RPMI7951 (cell line): ENCODE results near the gene NAV2. TPM values are rescaled to one million over a fixed set of nuclear protein-coding genes. Genes with fewer than 3 reads are reported as not detected.

Experiments used
- DNase-seq: peaks from one replicate; pipeline ENCODE4 v3.0.0-alpha.2; 2012; ENCODE audit warnings: low read depth
- total RNA-seq: library from RNA; depleted of rRNA; stranded (reverse); fragments of >200 nt; shearing (Covaris generic); gene quantifications from 2 replicates; pipeline ENCODE4 v1.2.3, GENCODE V29; 2014

NAV2 gene
- total RNA-seq, 1 experiment from 2014 or later: 7.1 TPM

DNA sequence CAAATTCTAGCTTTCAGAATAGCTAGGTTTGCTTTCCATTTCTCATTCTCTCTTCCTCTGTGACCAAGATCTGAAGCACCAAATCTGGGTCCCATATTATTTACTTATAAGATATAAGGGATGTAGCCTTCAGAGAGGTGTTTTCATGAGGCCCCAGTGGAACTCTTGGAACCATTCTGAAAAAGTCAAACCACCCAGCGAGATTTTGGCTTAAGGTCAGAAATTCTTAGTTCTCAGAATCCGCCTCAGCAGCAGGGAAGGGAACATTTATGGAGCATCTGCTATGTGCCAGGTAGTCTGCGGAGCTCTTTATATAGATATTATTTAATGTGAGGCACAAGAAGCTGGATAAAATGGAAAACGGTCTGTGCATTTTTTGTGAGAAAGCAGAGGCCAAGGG, 6.3 kb downstream of the NAV2 start:
- no peak for DNase-seq

DNA sequence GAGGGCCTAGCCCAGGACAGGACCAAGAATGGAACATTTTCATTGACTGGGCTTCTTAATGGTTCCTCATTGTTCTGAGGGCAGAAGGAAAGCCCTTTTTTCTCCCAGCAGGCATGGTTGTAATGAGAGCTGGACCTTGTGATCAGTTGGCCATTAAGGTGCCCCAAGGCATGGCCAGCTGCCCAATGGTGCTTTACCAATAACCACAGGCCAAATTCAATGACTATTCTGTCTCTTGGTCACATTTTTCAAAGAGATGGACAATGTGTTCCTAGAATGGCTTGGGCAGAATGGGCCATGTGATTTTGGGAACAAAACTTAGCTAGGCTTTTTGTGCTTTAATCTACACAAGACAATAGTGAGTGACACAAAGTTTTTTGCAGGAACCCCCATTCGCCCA, 7.3 kb downstream of the NAV2 start:
- DNase-seq: peak; percentile 73

DNA sequence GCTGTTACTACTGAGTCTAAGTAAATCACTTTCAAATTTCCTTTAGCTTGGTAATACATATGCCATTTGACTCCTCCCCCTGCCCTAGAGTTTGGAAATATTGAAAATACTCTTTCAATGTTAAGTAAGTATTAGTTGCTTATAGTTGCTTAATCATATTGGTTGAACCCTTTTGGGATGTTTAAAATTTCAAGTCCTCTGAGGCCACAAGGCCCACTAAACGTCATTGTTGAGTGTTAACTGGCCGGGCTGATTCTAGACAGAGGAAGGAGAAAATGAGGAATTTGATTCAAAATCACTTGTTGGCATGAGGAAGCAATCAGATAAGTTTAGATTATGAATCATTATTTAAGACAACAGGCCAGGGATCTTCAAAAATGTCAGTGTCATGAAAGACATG, 8.5 kb downstream of the NAV2 start:
- DNase-seq: no peak

DNA sequence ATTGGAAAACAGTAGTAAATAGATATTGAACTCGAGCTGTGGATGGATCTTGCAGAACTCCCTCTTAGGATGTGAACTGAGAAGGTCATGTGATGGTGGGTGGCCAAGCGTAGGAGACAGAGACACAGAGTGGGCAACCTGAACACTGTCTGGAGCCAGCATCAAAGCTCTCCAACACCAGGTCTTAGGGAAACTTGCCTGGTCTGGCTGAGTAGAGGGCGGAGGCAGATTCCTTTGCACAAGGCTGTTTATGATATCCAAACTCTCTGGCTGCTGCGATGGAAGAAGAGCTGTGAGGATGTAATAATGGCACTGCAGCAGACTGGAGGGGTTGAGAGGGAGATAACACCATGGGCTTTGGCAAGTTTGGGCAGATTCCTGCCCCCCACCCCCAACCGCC, 10.1 kb downstream of the NAV2 start:
- DNase-seq: peak; percentile 10

DNA sequence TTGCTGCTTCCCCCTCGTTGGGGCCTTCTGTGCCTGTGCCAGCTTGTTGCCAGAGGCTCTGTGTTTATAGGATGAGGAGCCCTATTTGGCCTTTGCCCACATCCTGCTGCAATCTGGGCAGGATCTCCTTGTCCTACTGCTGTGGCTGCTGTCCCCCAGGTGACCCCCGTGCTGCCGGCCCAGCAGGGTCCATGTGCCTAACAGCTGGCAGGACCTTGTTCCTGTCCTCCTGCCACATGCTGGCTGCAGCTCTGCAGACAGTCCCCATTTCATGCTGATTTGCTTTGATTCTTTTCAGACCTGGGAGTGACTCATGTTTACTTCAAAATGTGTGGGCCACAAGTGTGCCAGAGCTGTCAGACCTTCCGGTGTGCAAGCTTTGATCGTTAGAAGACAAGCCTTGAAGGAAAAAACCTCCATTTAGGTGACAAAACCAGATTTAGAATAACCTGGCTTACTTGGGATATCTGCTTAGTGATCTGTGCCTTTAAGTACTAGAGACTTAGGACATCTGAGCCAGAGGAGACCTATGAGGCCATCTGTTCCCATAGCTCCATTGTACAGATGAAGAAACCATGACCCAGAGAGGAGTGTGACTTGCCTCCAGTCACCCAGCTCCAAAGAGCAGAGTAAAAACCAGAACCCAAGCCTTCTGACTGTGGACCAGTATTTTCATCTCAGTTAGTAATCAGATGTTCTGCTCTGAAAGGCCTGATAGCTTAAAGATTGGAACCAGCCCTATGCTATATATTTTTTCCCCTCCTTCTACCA, 11.1 kb downstream of the NAV2 start:
- DNase-seq: peak; percentile 98

DNA sequence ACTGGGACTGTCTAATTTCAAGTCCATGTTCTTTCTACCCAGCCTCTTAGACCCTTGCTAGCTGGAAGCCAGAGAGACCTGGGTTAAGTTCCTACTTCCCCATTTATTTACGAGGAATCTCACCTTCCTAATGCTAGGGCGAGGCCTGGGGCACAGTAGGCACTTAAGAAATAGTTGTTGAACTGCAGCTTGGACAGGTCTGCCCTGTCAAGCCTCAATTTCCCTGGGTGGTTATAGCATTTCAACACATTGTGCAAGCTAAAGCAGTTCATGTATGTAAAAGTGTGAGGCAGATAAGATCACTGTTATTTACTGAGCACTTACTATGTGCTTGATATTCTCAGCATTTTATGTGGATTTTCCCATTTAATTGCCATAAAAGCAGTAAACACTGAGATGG, 12.1 kb downstream of the NAV2 start:
- DNase-seq: no peak

DNA sequence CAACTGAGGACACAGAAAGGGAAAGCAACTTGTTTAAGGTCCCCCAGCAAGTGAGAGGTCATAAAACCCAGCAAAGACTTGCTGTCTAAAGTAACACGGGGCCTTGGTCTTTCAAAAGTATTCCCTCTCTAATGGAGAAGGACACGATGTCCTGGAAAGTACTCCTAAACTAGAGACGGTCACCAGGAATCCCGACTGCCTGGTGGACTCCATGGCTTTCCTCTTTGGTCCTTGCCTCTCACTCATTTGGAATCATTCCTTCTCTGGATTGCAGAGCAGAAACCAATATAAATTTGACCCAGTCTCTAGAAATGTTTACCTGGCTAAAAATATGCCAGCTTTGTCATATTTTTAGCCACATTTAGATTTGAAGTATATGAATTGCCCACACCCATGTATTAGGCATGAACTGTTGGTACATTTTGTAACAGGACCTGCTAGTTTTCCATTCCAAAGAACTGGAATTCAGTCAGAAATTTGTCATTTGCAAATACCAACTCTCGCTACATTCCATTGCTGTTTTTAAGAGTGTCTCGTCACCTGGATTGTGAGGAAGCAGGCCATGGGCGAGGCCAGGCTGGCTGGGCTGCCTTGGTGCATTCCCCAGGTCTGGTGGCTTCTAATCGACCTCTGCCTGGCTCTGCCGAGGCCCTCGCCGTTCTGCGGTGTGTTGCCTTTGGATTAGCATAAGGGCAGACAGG, 12.9 kb downstream of the NAV2 start:
- DNase-seq: no peak

DNA sequence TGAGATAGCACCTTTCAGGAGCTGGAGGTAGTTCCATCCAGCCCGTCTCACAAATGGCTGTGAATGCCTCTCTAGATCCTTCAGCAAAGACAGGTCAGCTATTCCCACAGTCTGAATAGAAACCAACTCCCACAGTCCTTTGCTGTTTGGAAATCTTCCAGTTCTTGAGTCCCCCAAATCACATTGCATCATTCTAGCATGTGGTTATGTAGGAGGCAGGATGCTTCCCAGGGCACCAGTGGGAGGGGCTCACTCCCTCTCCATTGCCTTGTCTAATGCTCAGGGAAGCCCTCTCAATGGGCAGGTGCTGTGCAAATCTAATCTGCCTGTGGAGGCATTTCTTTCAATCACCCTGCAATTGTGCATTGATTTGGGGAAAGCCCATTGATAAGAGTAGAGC, 14.6 kb downstream of the NAV2 start:
- DNase-seq: peak; percentile 64

DNA sequence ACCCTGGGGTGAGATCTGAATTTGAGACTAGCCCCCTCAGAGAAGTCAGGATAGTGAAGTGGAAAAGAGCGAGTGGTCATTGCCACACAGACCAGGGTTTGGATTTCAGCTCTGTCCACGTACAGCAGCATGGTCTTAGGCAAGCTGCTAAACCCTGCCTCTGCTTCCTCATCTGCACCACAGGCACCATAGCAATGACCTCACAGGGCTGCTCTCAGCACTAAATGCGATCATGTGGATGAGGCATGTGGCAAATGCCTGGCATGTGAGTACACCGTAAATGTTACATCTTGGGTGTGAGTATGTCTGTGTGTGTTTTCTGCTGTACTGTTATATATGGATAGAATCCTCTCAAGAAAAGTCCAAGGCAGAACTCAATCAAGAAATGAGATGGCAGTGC, 15.8 kb downstream of the NAV2 start:
- no peak for DNase-seq

DNA sequence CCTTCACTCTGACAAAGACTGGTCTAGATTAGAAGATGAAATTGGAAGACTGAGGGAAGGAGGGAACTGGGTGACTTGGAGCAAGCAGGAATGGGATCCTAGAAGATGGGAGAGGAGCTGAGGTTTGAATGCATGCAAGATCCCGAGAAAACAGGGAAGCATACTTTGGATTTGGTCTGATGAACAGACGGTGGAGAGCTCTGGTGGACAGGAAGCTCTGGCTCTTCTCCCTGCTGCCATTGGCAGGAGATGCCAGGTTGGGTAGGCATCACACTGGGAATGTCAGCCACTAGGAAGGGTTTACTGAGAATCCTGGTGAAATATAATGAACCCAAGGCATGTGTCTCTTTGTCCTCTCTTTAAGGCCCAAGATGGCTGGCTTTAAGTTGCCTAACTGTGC, 16.5 kb downstream of the NAV2 start:
- no peak for DNase-seq

DNA sequence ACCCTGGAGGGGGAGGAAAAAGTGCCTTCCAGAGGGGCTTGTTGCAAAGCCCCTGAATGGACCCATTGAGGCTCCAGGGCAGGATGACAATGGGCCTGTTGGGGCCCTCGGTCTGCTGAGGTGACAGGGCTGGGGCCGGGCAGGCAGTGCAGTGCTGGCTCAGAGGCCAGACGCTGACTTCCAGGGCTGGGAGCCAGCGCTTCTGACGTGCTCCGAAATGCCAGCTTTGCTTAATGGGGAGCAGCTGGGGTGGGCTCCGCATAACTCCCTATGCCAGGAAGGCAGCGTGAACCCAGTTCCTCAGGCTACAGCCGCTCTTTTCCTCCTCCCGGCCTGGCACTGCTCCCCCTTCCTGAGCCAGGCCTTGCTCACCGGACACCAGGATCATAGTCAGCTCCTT, 17.7 kb downstream of the NAV2 start:
- no peak for DNase-seq

DNA sequence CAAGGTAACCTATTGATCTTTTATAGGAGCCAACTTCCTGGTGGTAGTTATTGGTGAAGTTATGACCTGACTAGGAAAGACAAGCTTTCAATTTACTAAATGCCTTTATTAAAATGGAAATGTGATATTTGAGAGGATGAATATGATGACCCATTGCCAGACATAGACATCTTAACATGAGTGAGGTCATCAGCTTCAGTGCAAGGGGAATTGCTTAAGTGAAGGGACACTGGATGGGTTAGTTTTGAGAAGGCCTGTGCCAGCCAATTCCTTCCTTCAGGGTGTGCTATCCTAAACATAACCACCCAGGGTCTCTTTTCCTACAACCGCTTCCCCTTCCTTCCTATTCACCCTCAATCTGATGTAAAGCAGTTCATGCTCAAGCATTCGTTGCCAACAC, 21.5 kb downstream of the NAV2 start:
- no peak for DNase-seq

DNA sequence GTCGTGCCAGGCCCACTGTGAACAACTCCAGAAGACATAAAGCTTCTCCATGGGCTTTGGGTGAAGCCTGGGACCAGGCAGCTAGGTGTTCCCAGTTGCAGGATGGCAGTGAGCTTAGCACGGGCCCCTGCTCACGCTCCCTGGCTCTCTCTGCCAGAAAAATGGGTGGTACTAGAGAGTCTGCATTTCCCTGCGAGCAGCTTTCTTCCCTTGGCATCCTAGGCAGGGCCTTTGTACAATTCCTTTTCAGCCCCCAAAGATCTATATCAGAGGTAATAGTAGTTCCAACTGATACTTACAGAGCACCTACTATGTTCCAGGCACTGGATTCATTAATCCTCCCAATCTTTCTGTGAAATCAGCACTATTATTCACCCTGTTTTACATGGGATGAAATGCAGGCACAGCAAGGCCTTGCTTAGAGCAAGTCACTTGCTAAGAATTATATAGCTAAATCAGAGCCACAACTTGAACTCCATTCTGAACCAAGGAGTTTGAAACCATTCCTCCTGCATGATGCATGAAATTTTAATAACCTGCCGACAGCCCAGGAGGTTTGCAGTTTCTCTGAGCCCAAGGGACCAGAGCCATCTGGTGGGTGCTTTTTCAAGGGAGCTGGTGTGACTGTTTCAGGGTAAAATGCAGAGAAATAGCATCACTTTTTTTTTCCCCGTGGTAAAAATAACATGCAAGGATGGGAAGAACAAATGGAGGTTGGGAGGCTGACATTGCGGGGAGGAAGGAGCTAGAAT, 22.7 kb downstream of the NAV2 start:
- no peak for DNase-seq

DNA sequence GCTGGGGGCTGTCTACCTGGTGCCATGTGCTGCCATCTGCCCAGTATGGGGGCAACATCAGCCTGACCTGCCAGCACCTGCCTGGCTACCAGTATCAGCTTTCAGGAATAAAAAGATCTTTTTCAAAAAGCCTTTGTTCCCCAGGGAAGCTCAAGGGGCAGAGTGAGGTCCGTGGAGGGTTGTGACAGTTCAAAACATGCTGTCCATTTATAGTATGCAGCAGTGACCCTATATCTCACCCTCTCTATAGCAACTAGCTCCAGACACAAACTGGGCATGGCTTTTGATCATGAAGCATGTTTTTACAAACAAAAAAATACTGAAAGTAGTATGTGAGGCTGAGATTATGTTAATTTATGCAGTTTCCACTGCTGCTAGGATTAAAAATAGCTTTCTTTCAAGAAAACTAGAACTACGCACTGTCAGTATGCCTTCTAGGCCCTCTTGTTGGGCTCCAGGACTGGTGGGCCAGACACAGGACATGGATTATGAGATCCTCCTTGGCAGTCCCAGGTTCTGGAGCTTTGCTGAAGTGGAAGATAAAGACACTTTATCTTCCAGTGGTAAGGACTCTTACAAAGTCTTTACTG, 23.4 kb downstream of the NAV2 start:
- no peak for DNase-seq

DNA sequence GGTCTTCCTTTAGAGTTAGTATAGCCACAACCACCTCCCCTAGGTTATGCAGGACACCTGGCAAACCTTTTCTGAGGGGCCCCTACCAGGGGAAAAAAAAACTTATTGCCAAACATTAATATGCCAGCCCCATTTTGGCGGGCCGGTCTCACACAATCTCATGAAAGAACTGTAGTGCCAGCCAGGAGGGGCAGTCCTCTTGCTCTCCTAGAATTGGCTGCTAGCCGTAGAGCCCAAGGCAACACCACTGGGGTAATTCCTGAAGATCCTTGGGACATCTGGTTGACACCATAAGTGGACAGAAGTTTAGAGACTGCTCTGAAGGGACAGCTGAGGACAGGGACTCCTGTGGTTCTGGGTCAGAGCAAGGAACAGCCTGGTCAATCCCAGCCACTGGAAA, 24.2 kb downstream of the NAV2 start:
- DNase-seq: no peak

DNA sequence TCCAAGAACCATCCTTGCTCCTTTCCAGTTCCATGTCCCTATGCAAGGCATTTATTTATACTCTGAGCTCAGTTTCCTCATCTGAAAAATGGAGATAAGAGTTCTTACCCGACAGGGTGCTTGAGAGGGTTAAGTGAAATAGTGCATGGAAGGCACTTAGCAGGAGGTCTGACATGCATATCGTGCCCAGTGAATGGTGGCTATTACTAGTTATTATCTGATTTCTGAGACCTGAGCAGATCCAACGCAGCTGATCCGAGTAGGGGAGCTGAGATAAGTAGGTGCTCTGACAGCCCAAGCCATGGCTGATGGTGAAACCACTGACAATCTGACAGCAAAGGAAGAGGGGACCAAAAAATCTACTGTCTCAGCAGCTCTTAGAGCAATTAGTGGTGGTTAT, 24.9 kb downstream of the NAV2 start:
- no peak for DNase-seq

DNA sequence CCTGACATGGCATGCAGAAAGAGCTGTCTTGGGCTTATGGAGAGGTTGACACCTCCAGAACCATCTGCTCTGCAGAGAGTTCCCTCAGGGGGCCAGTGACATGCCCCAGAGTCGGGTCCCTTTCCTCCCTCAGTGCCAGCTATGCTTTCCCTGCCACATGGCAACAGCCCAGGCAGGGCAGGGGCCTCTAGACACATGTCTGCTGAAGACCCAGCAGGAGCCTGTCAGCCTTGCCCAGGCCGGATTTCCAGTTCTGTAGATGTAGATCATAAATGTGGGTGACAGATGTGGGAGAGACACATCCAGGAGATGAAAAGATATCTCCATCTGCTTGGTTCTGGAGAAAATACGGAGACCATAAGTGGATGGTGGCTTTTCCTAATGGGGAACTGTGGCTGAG, 25.5 kb downstream of the NAV2 start:
- peak; percentile 39 for DNase-seq

DNA sequence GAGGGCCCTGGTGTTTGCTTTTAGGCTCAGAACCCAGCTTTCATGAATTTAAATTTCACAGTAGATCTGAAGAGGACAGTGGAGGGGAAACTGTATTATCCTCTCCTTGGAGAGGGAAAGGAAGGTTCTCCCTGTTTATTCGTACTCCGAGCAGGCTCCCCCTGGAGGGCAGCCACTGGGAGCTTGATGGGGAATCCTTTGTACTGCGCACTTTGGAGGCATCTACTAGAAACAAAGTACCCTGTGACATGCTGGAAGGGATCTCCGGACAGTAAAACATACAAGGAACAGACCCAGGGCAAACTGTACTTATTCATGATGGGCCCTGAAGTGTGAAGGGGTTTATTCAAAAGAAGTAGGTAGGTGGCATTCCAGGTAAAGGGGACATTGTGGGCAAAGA, 27.2 kb downstream of the NAV2 start:
- DNase-seq: no peak

DNA sequence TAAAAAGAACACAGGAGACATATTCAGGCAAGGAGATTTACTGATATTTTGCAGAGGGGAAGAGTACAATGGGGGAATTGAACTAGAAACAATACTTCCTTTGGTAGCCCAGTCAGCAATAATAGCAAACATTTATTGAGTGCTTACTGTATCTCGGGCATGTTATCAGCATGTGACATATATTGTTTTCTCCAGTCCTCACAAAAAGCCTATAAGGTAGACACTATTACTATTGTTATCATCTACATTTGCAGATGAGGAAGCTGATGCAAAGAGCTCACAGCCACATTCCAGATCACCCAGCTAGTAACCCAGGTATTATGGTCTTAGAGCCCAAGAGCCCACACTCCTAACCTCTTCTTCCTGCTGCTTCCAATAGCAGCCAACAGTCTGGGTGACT, 27.9 kb downstream of the NAV2 start:
- DNase-seq: no peak

DNA sequence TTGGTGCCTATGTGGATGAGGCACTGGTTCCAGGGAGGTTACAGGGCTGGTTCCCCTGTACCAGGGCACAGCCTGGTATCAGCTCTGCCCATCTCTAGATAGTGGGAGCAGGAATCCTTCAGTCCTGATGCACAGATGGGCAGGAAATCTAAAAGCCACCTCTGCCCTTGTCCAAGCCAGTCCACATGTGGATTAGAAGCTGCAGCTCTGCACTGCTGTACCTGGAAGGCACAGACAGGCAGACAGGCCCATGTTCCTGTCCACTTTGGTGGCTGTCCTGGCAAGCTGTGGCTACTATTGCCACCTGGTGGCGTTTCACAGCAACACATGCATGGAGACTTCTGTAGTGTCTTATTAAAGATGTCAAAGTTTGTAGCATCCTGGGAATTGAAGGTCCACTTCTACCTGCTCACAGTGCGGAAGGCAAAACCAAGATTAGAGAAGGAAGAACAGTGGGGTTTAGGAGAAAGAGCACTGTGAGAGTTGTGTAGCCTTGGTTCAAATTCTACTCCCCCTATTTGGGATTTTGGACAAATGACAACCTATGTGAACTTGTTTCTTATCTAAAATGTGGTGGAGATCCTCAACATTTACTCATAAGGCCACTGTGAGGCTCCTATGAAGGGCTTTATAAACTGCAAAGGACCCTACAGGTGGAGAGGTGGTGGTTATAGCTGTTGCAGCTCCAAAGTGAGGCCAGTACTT, 30.1 kb downstream of the NAV2 start:
- peak; percentile 66 for DNase-seq

DNA sequence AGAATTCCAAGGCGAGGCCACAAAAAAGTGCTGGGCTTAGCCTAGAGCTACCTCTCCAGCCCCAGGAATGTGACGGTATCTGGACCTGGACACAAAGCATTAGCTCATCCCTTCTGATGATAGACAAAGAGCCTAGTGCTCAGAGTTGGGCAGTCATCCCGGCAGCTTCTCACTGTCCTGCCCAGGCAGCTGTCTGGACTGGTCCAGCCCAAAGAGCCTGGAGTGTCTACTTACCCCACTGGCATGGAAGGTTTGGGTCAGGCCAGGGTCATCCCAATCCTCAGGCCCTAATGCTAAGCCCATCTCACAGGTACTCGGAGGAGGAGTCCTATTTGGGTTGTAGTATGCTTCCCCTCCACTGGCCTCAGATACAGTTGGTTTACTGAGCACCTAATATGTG, 31.0 kb downstream of the NAV2 start:
- no peak for DNase-seq

DNA sequence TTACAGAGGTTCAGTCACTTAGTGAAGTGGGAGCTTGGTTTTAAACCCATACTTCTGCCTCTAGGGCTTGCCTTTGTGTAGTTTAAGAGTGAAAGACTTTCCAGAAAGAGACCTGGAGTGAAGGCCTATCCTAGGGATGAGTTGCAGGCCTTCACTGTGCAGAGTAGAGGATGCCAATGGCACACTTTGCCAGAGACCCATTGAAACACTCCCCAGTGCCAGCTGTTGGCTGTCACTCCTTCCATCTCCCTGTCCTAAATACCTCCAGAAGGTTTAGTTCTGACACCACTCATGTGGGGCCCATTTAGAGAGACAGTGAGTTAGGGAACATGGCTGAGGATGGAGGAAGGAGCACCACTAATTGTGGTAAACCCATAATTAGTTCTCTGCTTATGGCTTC, 31.5 kb downstream of the NAV2 start:
- DNase-seq: no peak
